Activated naive CD8-positive, alpha-beta T cell treated with anti-CD3 and anti-CD28 coated beads for 36 hours (primary cell): ENCODE results near the gene WSCD1. TPM values are rescaled to one million over a fixed set of nuclear protein-coding genes. Genes with fewer than 3 reads are reported as not detected.

ENCODE experiments used
- DNase-seq: peaks from one replicate; pipeline ENCODE4 v3.0.0; 2021
- H3K27ac Mint-ChIP-seq: one replicate; pipeline ENCODE4 v1.8.0; 2022; ENCODE audit warnings: mild to moderate bottlenecking, moderate library complexity, mixed read lengths
- H3K27me3 Mint-ChIP-seq: one replicate; pipeline ENCODE4 v1.8.0; 2022; ENCODE audit warnings: mild to moderate bottlenecking, mixed read lengths
- H3K36me3 Mint-ChIP-seq: one replicate; pipeline ENCODE4 v1.8.0; 2021; ENCODE audit warnings: mild to moderate bottlenecking, mixed read lengths
- H3K4me1 Mint-ChIP-seq: one replicate; pipeline ENCODE4 v1.8.0; 2021; ENCODE audit warnings: mixed read lengths
- H3K4me3 Mint-ChIP-seq: one replicate; pipeline ENCODE4 v1.8.0; 2022; ENCODE audit warnings: mild to moderate bottlenecking, moderate library complexity, mixed read lengths
- H3K9me3 Mint-ChIP-seq: one replicate; pipeline ENCODE4 v1.8.0; 2022; ENCODE audit warnings: mixed read lengths
- total RNA-seq, 2 experiments: library from RNA; stranded (reverse); gene quantifications; one replicate each; pipeline ENCODE4 v1.2.3, GENCODE V29; 2021

Gene WSCD1
- total RNA-seq, 2 experiments from 2014 or later, result 0.20 to 0.27 TPM

DNA sequence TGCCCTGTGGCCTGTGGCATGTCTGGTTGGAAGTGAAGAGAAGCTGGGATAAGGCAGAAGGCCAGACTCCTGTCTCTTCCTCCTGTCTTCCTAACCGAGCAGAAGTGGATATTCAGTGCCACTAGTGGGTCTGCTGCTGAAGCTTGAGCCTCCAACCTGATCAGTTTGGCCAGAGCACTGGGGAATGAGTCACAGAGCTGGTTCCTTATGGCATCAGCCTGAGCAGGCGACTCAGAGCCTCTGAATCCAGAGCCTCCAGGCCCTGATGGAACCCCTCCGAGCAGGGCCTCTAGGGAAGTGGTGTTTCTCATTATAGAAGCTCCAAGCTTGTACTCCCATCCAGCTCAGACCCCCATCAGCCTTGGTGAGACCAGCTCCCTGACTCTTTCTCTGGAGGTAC, 2.0 kb downstream of the WSCD1 start:
- H3K36me3 Mint-ChIP-seq, result peaks cover 3% of the 10 kb centered on the region

GRCh38 chr17:6072611-6073010, 2.4 kb downstream of the WSCD1 start:
- H3K27me3 Mint-ChIP-seq, result peaks cover 56% of the 10 kb centered on the region
- DNase-seq, result no peak
- no peaks in the 10 kb centered on the region for H3K9me3 Mint-ChIP-seq
- H3K4me3 Mint-ChIP-seq, result no peak overlapping the region
- peaks cover 3% of the 10 kb centered on the region for H3K36me3 Mint-ChIP-seq
- peaks cover 9% of the 10 kb centered on the region for H3K4me1 Mint-ChIP-seq
- H3K27ac Mint-ChIP-seq, result no peak overlapping the region

More for the DNA sequence above, 2.0 kb downstream of the WSCD1 start:
- no peak for DNase-seq
- peaks cover 60% of the 10 kb centered on the region for H3K27me3 Mint-ChIP-seq
- H3K27ac Mint-ChIP-seq, result no peak overlapping the region
- peaks cover 9% of the 10 kb centered on the region for H3K4me1 Mint-ChIP-seq
- no peaks in the 10 kb centered on the region for H3K9me3 Mint-ChIP-seq
- H3K4me3 Mint-ChIP-seq, result no peak overlapping the region

DNA sequence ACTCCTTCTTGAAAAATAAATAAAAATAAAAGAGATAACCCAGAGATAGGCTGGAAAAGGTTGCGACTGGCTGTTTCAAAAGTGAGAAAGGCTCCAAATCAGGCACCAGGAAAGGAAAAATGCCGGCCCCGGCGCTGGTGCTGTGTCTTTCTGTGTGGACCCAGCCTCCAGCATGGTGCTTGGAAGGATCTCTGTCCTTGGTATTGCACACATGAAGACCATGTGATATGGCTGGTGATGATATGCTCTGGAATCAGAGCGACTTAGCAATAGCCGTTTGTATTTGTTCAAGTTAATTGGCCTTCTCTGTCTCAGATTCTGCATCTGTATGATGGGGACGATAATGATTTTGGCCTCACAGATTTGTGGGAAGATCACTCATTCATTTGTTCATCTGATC, 3.4 kb downstream of the WSCD1 start:
- no peak overlapping the region for H3K27ac Mint-ChIP-seq
- H3K9me3 Mint-ChIP-seq, result no peaks in the 10 kb centered on the region
- DNase-seq, result no peak
- peaks cover 9% of the 10 kb centered on the region for H3K4me1 Mint-ChIP-seq
- peaks cover 3% of the 10 kb centered on the region for H3K36me3 Mint-ChIP-seq
- no peak overlapping the region for H3K4me3 Mint-ChIP-seq
- peaks cover 47% of the 10 kb centered on the region for H3K27me3 Mint-ChIP-seq

GRCh38 chr17:6075050-6075449, 4.9 kb downstream of the WSCD1 start:
- peaks cover 32% of the 10 kb centered on the region for H3K27me3 Mint-ChIP-seq
- DNase-seq, result no peak
- H3K27ac Mint-ChIP-seq, result no peak overlapping the region
- H3K4me3 Mint-ChIP-seq, result no peak overlapping the region
- no peaks in the 10 kb centered on the region for H3K4me1 Mint-ChIP-seq
- H3K36me3 Mint-ChIP-seq, result no peaks in the 10 kb centered on the region
- H3K9me3 Mint-ChIP-seq, result no peaks in the 10 kb centered on the region

DNA sequence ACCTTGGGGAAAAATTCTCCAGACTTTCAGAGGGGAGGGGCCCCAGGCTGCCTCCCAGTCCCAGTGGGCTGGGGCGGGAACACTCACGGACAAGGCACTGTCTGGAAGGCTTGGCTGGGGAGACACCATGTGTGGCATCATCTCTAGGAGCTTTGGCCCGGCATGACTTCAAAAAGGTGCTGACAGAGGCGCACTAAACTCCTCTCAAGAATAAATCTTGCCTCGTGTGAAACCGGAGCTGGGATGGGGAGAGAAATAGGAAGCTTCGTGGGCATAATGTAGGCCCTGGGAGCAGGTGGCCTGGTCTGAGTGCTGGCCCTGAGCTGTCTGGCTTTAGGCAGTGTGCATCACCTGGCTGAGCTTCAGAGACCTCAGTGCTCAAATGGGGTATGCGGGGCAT, 5.7 kb downstream of the WSCD1 start:
- H3K9me3 Mint-ChIP-seq, result no peaks in the 10 kb centered on the region
- H3K4me3 Mint-ChIP-seq, result no peak overlapping the region
- H3K4me1 Mint-ChIP-seq, result no peaks in the 10 kb centered on the region
- H3K36me3 Mint-ChIP-seq, result no peaks in the 10 kb centered on the region
- no peak overlapping the region for H3K27ac Mint-ChIP-seq
- H3K27me3 Mint-ChIP-seq, result peaks cover 32% of the 10 kb centered on the region
- DNase-seq, result no peak

GRCh38 chr17:6077752-6078151, 7.6 kb downstream of the WSCD1 start:
- H3K9me3 Mint-ChIP-seq, result no peaks in the 10 kb centered on the region
- no peaks in the 10 kb centered on the region for H3K4me1 Mint-ChIP-seq
- H3K27me3 Mint-ChIP-seq, result peaks cover 15% of the 10 kb centered on the region
- no peak for DNase-seq
- H3K4me3 Mint-ChIP-seq, result no peak overlapping the region
- no peak overlapping the region for H3K27ac Mint-ChIP-seq
- H3K36me3 Mint-ChIP-seq, result no peaks in the 10 kb centered on the region

DNA sequence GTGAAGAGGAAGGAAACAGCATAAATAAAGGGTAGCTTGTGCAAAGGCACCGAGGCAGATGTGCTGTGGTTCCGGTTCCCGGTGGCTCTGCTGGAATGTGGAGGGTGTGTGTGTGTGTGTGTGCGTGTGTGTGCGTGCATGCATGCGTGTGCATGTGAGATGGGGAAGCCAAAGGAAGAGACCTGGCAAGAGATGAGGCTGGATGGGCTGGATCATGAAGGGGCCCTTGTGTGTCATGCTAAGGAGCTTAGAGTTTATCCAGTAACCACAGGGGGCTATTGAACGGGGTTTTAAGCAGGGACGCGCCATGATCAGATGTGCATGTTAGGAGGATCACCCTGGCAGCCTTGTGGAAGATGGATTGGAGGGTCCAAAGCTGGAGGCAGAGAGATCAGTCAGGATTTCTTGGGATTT, 8.3 kb downstream of the WSCD1 start:
- no peak for DNase-seq
- peaks cover 8% of the 10 kb centered on the region for H3K27me3 Mint-ChIP-seq
- H3K4me1 Mint-ChIP-seq, result no peaks in the 10 kb centered on the region
- no peaks in the 10 kb centered on the region for H3K9me3 Mint-ChIP-seq
- no peaks in the 10 kb centered on the region for H3K36me3 Mint-ChIP-seq
- H3K27ac Mint-ChIP-seq, result no peak overlapping the region
- H3K4me3 Mint-ChIP-seq, result no peak overlapping the region

- DNase-seq, result no peak
- Mint-ChIP-seq H3K9me3 (no peaks in the 10 kb centered on the region), H3K36me3 (no peaks in the 10 kb centered on the region), H3K27ac (no peak overlapping the region), H3K4me1 (no peaks in the 10 kb centered on the region), H3K27me3 (peaks cover under 1% of the 10 kb centered on the region), H3K4me3 (no peak overlapping the region)
Observed at GRCh38 chr17:6079155-6079888, 9.1 kb downstream of the WSCD1 start.

DNA sequence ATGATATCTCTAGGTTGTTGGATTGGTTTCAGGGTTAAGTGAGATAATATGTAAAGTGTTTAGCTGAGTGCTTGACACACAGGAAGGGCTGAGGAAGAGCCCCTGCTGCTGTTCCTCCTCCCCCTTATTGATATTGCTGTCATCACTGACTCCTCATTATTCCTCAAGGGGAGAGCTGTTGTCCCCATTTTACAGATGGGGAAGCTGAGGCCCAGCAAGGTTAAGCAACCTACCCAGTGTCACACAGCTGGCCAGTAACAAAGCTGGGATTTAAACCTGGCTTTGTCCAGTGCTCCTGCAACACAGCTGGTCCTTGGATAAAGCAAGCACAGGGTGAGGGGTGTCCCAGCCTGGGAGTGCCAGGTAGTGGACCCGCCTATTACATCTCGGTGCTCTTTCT, 9.8 kb downstream of the WSCD1 start:
- no peaks in the 10 kb centered on the region for H3K36me3 Mint-ChIP-seq
- no peak overlapping the region for H3K4me3 Mint-ChIP-seq
- no peak overlapping the region for H3K27ac Mint-ChIP-seq
- no peaks in the 10 kb centered on the region for H3K27me3 Mint-ChIP-seq
- H3K4me1 Mint-ChIP-seq, result no peaks in the 10 kb centered on the region
- no peaks in the 10 kb centered on the region for H3K9me3 Mint-ChIP-seq
- no peak for DNase-seq

- DNase-seq, result no peak
- Mint-ChIP-seq H3K27me3 (no peaks in the 10 kb centered on the region), H3K4me3 (no peak overlapping the region), H3K27ac (no peak overlapping the region), H3K4me1 (no peaks in the 10 kb centered on the region), H3K9me3 (no peaks in the 10 kb centered on the region), H3K36me3 (no peaks in the 10 kb centered on the region)
Observed at GRCh38 chr17:6080711-6081430, 10.7 kb downstream of the WSCD1 start.

GRCh38 chr17:6082335-6082734, 12.2 kb downstream of the WSCD1 start:
- DNase-seq, result no peak
- H3K36me3 Mint-ChIP-seq, result no peaks in the 10 kb centered on the region
- H3K27ac Mint-ChIP-seq, result no peak overlapping the region
- H3K9me3 Mint-ChIP-seq, result no peaks in the 10 kb centered on the region
- H3K4me1 Mint-ChIP-seq, result no peaks in the 10 kb centered on the region
- peaks cover 2% of the 10 kb centered on the region for H3K27me3 Mint-ChIP-seq
- H3K4me3 Mint-ChIP-seq, result no peak overlapping the region

DNA sequence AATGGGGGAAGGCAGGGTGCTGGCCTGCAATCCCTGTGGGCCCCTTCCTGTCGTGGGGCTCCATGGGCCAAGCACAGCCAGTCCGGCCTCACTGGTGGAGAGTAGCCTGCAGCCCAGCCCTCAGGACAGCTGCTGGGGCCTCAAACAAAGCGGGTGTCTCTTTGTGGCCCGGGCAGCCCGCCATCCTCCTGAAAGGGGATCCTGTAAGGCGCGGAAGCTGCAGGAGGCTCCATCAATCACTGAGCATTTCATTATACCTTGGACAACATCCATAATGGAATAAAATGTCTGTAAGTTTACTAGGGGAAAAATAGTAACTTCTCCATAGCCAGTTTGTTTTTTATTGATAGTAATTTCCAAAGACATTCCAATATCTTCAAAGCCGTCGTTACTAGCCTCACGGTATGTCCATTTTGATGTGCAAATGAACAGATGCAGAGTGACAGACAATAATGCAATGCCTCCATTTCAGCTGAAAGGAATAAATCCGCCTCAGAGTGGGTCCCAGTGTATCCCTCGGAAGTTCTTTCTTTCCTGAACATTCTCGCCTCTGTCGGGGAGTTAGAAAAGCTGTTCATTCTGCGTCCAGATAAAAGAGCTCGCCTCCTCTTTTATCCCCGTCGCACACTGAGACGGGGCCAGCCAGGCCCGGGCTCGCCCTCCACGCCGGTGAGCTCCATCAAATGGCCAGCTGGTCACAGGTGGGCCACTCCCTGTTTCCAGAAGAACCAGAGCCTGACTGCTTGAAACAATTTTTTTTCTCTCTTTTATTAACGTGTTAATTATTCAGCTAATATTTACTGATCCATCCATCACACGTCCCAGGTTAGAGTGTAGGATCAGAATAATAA, 14.4 kb downstream of the WSCD1 start:
- no peak overlapping the region for H3K4me3 Mint-ChIP-seq
- no peaks in the 10 kb centered on the region for H3K36me3 Mint-ChIP-seq
- DNase-seq, result no peak
- no peaks in the 10 kb centered on the region for H3K4me1 Mint-ChIP-seq
- no peak overlapping the region for H3K27ac Mint-ChIP-seq
- no peaks in the 10 kb centered on the region for H3K9me3 Mint-ChIP-seq
- peaks cover 6% of the 10 kb centered on the region for H3K27me3 Mint-ChIP-seq

DNA sequence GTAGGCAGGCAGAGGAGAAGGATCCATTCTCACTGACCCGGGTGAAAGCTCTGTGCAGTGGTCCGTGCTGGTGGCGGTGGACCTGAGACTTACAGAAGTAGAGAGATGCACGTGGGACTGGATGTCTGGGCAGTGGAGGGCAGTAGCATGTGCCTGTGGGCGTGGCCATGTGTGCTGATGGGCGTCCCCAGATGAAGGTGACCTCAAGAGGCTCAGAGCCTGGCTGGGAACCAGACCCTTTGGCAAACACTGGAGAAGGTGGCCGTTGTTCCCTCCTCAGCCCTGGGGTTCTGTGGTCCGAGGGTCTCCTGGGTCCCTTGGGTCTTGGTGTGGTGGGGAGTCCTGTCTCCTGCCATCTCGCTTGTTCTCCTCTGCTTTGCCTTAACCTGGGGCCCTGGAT, 15.6 kb downstream of the WSCD1 start:
- Mint-ChIP-seq H3K36me3 (no peaks in the 10 kb centered on the region), H3K27ac (no peak overlapping the region), H3K27me3 (peaks cover 6% of the 10 kb centered on the region), H3K4me1 (no peaks in the 10 kb centered on the region), H3K4me3 (no peak overlapping the region), H3K9me3 (no peaks in the 10 kb centered on the region)
- no peak for DNase-seq

DNA sequence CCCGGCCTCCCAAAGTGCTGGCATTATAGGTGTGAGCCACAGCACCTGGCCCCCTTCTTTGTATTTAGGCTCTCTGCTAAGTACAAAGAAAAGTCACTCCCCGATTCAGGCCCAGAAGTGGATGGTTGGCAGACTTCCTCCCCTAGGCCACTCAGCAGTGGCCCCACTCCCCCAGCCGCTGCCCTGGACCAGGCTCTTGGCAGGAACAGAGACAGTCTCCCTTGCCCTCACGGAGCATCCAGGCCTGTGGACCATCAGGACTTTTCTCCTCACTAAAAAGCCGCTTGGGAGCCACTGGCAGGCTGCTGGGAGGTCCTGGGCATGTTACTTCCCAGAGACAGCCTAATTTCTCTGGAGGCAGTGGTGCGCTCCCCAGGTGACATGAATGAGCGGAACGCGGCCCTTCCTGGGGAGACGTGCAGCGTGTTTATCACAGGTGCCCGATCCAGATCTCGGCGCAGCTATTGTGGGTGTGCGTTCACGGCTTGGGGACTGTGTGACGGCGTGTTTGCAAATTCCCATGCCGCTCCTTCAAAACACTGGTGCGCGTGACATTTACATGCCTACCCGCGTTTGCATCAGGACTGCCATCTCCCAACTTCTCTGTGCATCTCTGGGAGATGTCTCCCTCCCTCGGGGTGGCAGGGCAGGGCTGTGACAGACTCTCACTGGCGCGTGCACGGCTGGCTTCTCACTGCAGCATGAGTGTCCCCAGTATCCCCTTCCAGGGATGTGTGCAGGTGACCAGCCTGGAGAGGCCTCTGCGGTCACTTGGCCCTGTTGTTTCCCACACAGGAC, 16.6 kb downstream of the WSCD1 start:
- Mint-ChIP-seq H3K36me3 (no peaks in the 10 kb centered on the region), H3K27ac (no peak overlapping the region), H3K27me3 (peaks cover 6% of the 10 kb centered on the region), H3K4me3 (no peak overlapping the region), H3K9me3 (no peaks in the 10 kb centered on the region), H3K4me1 (no peaks in the 10 kb centered on the region)
- DNase-seq, result no peak

DNA sequence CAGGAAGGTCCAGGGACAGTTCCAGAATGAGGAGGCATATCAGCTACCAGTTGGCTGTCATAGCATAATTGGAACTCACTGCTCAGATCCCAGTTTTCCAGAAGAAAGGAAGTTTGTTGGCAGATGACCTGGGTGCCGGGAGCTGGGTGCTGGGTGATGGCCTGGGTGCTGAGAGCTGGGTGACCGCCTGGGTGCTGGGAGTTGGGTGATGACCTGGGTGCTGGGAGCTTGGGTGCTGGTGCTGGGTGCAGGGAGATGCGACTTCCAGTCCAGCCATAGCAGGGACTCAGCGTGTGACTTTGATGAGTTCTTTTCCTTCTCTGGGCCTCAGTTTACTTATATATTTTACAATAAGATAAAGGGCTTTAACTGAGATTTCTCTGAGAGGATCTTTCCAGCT, 18.0 kb downstream of the WSCD1 start:
- no peaks in the 10 kb centered on the region for H3K9me3 Mint-ChIP-seq
- no peak overlapping the region for H3K27ac Mint-ChIP-seq
- H3K4me3 Mint-ChIP-seq, result no peak overlapping the region
- no peak for DNase-seq
- no peaks in the 10 kb centered on the region for H3K4me1 Mint-ChIP-seq
- peaks cover 6% of the 10 kb centered on the region for H3K27me3 Mint-ChIP-seq
- no peaks in the 10 kb centered on the region for H3K36me3 Mint-ChIP-seq
